Hematopoietic multipotent progenitor cell treated with erythropoietin and hydrocortisone succinate and interleukin-3 and kit ligand, for 15 days (in vitro differentiated cells): Measurements from ENCODE around the gene HASPIN.

ENCODE experiments used
- DNase-seq: peaks from one replicate; pipeline ENCODE4 v3.0.0-alpha.2; 2015; ENCODE audit warnings: low spot score

Gene HASPIN

DNA sequence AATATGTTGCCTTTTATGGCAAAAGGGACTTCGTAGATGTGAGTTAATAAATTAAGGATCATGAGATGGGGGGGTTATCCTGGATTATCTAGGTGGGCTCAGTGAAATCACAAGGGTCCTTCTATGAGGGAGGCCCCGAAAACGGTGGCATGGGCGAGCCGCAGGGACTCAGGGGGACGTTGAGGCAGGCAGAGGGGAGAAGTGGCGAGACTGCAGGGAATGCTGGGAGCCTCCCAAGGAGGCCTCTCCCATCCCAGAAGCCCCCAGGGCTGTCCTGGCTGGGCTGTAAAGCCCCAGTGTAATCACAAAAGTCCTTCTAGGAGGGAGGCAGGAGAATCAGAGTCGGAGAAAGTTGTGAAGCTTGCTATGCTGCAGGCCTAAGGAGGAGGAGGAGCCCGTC, 42.3 kb downstream of the HASPIN start:
- DNase-seq, result no peak

DNA sequence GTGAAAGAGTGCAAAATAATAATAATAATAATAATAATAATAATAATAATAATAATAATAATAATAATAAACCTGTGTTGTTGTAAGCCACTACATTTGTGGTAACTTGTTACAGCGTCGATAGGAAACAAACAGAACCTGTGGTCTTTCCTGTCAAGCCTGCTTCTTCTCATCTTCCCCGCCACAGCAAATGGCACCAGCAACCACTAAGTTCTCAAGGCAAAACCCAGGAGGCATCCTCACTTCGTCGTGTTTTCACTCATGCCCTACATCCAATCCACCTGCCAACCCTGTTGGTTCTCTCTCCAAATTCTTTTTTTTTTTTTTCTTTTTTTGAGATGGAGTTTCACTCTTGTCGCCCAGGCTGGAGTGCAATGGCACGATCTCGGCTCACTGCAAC, 43.1 kb downstream of the HASPIN start:
- no peak for DNase-seq

DNA sequence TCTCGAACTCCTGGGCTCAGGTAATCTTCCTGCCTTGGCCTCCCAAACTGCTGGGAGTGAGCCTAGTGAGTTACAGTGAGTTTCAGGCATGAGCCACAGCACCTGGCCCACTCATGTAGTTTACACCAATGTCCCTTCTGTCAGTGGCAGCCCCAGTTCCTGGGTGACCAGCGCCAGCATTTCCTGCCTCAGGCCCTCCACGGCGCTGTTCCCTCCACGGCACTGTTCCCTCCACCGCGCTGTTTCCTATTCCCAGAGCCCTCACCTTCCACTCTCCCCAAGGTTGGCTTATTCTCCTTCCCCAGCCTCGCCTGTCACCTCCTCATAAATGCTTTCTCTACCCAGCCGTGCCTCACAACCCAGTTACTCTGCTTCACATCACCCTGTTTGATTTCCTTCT, 44.6 kb downstream of the HASPIN start:
- no peak for DNase-seq

DNA sequence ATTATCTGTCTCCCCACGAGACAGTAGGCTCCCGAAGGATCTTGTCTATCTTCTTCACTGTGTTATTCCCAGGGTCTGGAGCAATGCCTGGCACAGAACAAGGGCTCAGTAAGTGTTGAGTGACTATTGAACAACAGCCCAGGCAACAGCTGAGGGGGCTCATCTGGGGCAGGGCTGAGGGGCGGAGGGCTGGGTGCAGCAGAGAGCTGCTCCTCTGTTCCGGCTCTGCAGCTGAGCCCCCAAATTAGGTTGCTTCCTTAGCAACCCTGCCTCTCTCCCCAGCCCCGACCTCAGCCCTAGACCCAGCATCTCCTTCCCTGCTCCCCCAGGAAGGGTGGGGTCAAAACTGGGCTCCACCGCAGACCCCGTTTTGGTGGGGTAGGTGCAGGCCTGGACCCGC, 45.1 kb downstream of the HASPIN start:
- no peak for DNase-seq

DNA sequence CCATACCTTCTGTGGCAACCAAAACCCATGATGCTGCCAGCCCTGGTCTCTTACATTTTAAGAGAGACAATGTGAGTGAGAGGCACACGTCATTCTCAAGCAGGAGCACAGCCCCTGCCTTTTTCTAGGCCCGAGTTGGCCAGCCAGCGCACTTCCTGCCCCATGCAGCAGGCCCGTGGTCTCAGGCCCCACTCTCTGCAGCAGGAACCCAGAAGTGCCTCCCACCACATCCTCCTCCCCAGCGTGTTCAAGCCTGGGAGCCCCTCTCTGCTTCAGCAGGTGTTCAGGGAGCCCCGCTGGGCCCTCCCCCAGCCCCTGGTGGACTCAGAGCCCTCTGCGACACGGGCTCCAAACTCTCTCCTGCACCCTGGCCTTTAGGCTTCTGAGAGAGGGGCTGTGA, 46.8 kb downstream of the HASPIN start:
- no peak for DNase-seq

DNA sequence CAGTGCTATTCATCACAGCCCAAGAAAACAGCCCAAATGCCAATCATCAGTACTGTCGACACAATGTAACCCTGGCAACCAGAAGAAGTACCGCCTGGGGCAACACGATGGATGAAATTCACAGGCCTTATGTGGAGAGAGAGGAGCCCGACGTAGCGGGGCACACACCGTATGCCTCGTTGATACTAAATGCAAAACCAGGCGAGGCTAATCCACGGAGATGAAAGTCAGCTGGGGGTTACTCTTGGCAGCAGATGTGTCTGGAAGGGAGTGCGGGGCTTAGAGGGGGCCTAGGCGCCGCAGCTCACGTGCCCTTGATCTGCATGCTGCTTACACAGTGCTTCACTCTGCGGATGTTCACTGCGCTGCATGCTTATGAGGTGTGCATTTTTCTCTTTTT, 47.4 kb downstream of the HASPIN start:
- DNase-seq, result no peak

DNA sequence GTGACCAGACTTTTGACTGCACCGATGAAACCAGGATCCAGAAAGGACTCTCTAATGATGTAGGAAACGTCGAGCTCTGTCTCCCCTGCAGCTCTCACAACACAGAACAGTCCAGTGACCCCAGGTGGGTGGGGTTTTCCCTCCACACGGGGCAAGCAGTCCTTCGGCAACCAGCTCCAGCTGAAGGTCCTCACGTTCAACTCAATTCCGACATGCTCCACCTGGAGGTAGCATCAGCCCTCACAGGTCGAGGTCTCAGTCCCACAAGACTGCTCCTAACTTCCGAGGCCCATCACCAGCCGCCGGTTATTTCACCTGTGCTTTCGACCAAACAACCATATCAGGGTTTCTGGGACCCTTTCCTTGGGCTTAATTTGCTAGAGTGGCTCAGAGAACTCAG, 49.1 kb downstream of the HASPIN start:
- no peak for DNase-seq

DNA sequence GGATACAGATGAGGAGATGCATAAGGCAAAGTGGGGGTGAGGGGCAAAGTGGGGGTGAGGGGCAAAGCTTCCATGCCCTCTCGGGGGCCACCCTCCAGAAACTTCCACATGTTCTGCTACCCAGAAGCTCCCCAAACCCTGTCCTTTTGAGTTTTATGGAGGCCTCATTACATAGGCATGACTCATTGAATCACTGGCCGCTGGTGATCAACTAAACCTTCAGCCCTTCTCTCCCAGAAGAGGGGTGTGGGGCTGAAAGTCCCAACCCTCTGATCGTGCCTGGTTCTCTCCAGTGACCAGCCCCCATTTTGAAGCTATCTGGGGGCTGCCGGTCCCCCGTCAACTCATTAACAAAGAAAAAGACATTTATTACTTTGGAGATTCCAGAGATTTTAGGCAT, 49.8 kb downstream of the HASPIN start:
- no peak for DNase-seq

DNA sequence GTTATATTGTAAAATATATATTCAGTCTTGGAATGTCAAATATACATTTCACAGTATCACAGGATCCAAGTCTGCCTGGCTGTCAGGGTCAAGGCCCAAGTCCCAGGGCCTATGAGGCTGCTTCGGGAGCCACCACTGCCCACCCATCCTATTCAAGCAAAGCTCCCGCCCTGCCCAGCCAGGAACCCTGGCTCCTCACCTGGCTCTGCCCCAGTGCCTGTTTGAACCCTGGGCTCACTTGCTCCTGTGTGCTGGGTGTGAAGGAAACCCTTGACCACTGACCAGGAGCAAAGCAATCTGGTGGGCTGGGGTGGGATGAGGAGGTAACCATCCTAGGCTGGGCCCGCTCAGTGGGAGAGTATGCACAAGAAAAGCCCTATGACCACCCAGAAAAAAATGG, 50.3 kb downstream of the HASPIN start:
- no peak for DNase-seq
